GM18517 (cell line): ENCODE data around the gene DBP.
A peak's percentile ranks its signal among the peaks of the same experiment; 100 is the strongest.
"Not testable (repeated sequence)": the region's sequence is repeated elsewhere in the genome, so short reads cannot be mapped to it uniquely, and the experiment has no call there.

Experiments
- ATAC-seq: cut with Tn5 transposase; IDR thresholded peaks from one replicate; pipeline ENCODE4 v1.9.1; 2021; ENCODE audit warnings: mild to moderate bottlenecking, moderate library complexity; ENCODE audit not compliant: unreplicated experiment

Gene DBP

GRCh38 chr19:48668332-48668731 is 31.2 kb upstream of the DBP start:
- no peak for ATAC-seq

GRCh38 chr19:48665786-48666185 is 28.6 kb upstream of the DBP start:
- ATAC-seq = no peak

GRCh38 chr19:48664476-48664875 is 27.3 kb upstream of the DBP start:
- no peak for ATAC-seq

GRCh38 chr19:48663667-48664066 is 26.5 kb upstream of the DBP start:
- ATAC-seq = no peak

- ATAC-seq = no peak
Measured at GRCh38 chr19:48661711-48662090, 24.5 kb upstream of the DBP start.

GRCh38 chr19:48660852-48661710 is 23.9 kb upstream of the DBP start:
- peak; percentile 85 for ATAC-seq

- ATAC-seq = no peak
Measured at GRCh38 chr19:48659768-48660167, 22.6 kb upstream of the DBP start.

GRCh38 chr19:48658483-48658882 is 21.3 kb upstream of the DBP start:
- ATAC-seq = no peak

- ATAC-seq = not testable (repeated sequence)
Measured at GRCh38 chr19:48657828-48658227, 20.6 kb upstream of the DBP start.

- ATAC-seq = no peak
Measured at GRCh38 chr19:48656840-48657474, 19.8 kb upstream of the DBP start.

GRCh38 chr19:48654299-48655059 is 17.3 kb upstream of the DBP start:
- no peak for ATAC-seq

- no peak for ATAC-seq
Measured at GRCh38 chr19:48651683-48652048, 14.5 kb upstream of the DBP start.

- ATAC-seq = no peak
Measured at GRCh38 chr19:48650974-48651682, 13.9 kb upstream of the DBP start.

GRCh38 chr19:48648134-48648533 is 11.0 kb upstream of the DBP start:
- no peak for ATAC-seq

- ATAC-seq = no peak
Measured at GRCh38 chr19:48646722-48647216, 9.6 kb upstream of the DBP start.

GRCh38 chr19:48646001-48646721 is 9.0 kb upstream of the DBP start, which contains the start of gene CA11:
Gene CA11, minus strand, starts transcription at chr19:48646187. Its CDS starts 555 bp downstream, at chr19:48645632.
- no peak for ATAC-seq

- ATAC-seq = no peak
Measured at GRCh38 chr19:48645620-48646000, 8.4 kb upstream of the DBP start.

GRCh38 chr19:48644839-48645619 is 7.8 kb upstream of the DBP start:
- no peak for ATAC-seq

- no peak for ATAC-seq
Measured at GRCh38 chr19:48644355-48644754, 7.2 kb upstream of the DBP start.
